SK-N-MC (cell line): ENCODE measurements around the gene AMH.

Experiments
- EZH2 ChIP-seq: fragments of 200-600 bp; sonication (generic); IDR thresholded peaks from one replicate; pipeline ENCODE4 v1.6.1; 2017; ENCODE audit warnings: antibody characterized with exemption
- POLR2AphosphoS5 ChIP-seq: IDR thresholded peaks from 2 replicates; pipeline ENCODE4 v1.6.1; 2012; ENCODE audit warnings: mild to moderate bottlenecking, low read depth, low read length, borderline replicate concordance

DNA sequence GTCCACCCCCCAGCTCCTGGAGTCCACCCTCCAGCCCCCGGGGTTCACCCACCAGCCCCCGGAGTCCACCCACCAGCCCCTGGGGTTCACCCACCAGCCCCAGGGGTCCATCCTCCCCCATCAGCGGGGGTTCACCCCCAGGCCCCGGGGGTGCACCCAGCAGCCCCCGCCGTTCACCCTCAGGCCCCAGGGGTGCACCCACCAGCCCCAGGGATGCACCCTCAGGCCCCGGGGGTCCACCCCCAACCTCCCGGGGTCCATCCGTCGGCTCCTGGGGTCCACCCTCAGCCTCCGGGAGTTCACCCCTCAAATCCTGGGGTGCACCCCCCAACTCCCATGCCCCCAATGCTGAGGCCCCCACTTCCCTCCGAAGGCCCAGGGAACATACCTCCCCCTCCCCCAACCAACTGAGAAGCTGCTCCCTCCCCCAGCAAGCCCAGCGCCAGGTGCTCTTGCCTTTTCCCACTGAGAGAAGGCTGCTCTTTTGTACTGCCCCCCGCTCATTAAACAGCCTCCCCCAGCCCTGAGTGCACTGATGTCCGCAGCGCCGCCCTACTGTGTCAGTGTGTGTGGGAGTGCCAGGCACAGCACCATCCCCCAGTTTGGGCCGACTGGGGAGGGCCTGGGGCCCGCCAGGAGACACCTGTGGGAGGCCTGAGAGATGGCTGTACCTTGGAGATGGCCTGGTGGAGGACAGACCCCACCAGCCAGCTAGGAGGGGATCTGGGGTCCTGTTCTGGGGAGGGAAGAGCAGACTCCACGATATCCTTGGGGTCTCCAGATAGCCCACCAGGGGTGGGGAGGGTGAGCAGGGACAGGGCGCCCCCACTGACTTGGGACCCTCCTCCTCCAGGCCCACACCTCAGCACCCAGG, 750 bp upstream of the AMH start:
- TF ChIP-seq EZH2, result no peak
- no peak for TF ChIP-seq POLR2AphosphoS5
